ENCODE measurements around the gene SEC14L2.

GRCh38 chr22:30429887-30430286, 33.1 kb downstream of the SEC14L2 start:
- TF ChIP-seq GATA3 (IDR thresholded peaks at IDR 0.05; ENCODE audit: low read depth, low read length) (no peak), GATA2 (IDR thresholded peaks at IDR 0.05; ENCODE audit: low read depth, low read length) (no peak)

Data from SH-SY5Y (cell line).